ENCODE data around the gene CRK.

Gene CRK

DNA sequence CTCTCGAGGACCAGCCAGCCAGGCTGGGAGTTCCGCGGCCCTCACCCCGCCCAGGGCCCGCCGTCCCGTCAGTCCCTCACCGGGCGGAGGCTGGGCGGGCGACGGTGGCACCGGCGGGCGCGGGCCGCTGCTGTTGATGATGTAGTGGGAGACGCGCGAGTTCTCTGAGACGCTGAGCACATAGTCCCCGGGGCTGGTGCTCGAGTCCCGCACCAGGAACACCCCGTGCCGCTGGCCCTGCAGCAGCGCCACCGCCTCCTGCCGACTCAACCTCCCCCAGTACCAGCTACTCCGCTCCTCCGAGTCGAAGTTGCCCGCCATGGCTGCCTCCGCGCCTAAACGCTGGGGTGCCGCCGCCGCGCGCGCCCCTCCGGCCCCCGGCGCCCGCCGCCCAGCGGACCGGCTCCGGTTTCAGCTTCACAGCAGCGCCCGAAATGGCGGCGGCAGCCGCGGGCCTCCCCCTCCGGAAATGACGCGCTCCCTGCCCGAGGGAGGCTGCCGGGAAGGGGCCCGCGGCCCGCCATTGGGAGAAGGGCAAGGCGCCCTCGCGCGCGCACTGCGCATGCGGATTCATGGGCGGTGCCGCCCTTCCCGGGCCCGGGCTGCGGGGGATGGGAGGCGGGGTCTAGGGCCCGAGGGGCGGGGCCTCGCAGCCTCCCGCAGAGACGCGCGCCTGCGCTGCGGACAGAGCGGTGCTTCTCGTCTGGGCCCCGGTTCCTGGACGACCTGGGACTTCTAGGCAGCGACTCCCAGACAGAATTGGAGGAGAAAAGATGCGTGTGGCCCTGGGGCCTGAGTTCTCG, at the start of gene CRK:
TSS of gene CRK (minus strand) at position 436 of the 803 bp plus-strand sequence. CDS start at position 321, 115 bp downstream.
- peak; percentile 93 for FAIRE-seq
- peak; percentile 97 for DNase-seq (ENCODE audit: extremely low spot score, insufficient read length, low read depth)

DNA sequence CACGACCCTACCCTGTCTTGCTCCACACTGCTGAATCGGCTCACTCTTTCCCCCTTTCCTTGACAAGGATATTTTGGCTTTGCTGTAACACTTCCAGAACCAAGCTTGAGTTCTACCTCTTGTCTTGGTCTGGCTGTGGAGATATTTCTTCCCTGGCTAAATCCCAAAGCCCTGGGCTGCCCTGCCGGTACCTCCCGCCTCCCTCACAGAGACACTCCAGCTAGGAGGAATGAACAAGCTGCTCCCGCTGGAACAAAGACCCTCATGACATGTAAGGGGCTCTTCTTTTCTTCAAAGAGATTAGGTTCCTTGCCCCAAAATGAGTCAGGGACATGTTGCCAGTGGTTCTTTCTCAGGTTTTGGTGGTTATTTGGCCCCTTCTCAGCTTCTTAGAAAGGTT, 49.6 kb upstream of the CRK start:
- FAIRE-seq, result no peak
- DNase-seq (ENCODE audit: extremely low spot score, insufficient read length, low read depth), result no peak

DNA sequence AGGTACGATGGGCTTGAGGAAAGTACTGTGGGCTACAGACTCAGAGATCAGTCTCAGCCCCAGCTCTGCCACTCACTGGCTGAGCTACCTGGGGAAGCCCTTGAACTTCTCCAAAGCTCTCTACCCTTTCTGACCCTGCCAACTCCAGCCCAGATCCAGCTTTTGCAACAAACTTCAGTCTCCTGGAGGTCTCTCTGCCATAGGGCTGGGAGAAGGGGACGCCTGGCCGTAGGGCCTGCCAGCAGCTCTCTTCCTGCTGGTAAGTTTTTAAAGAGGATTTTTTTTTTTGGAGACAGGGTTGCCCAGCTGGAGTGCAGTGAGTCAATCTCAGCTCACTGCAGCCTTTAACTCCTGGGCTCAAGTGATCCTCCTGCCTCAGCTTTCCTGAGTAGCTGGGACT, 48.8 kb upstream of the CRK start:
- DNase-seq (ENCODE audit: extremely low spot score, insufficient read length, low read depth), result no peak
- no peak for FAIRE-seq

DNA sequence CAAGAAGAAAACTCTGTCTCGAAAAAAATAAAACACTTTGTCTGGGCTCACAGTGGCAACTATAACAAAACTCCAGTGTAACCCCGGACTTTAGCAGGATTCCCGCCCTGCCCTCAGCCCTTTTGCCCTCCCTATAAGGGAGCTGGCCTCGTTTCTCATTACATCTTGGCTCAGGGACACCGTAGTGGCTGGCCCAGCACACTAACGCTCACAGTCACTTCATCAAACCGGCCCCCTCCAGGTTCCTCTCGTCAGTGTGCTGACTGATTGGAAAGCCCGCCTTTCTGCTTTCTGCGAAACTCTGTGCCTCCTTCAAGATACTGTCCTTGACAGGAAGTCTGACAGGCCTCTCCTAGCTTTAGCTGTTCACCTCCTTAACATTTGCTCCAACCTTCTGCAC, 47.7 kb upstream of the CRK start:
- no peak for FAIRE-seq

DNA sequence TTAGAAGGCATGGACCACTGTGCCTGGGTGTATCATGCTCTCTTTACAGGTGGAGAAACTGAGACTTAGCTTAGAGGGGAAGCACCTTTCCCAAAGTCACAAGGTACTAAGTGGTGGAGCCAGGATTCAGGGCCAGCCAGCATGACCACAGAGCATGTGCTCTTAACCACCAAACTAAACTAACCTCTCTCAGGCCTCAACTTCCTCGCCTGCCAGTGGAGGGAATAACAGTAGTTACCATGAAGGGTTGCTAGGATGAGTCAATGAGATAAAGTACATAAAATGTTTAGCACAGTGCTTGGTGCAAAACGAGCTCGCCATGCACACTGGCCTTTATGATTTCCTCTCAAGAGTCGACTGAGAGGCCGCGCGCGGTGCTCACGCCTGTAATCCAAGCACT, 42.8 kb upstream of the CRK start:
- DNase-seq (ENCODE audit: extremely low spot score, insufficient read length, low read depth) (no peak), FAIRE-seq (no peak)

More for the DNA sequence above, 47.7 kb upstream of the CRK start:
- DNase-seq (ENCODE audit: extremely low spot score, insufficient read length, low read depth), result no peak

DNA sequence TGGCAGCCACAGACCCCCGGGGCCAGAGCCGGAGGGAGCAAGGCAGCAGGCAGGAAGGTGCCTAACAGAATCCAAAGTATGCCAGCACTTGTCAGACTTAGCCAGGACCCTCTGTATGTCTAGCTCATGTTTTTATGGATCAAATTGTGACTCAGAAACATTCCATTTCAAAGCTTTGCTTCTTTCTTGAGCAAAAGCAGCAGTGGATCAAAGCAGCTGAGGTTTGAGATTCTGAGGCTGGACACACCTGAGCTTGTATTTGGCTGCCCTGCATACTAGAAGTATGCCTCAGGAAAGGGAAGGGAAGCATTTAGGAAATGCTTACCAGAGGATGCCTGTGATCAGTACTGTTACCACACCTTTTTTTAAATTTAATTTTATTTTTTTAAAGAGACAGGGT, 42.2 kb upstream of the CRK start:
- DNase-seq (ENCODE audit: extremely low spot score, insufficient read length, low read depth) (no peak), FAIRE-seq (no peak)

DNA sequence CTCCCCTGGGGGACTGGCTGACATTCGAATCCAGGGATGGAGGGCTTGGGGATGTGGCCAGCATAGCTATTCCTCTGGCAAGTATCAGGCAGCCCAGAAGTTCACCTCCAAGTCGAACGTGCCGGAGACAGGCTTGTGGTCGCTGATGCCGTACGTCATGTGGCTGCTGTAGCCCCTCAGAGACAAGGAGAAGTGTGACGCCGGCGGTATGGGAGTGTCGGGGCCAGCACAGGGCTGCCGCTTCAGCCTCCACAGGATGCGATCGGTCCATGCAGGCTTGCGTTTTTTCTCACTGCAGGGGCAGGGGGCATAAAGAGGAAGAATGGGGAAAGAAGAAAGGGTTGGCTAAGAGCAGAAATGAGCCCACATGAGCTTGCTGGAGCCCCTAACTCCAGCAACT, 41.8 kb upstream of the CRK start:
- no peak for DNase-seq (ENCODE audit: extremely low spot score, insufficient read length, low read depth)
- FAIRE-seq, result no peak

DNA sequence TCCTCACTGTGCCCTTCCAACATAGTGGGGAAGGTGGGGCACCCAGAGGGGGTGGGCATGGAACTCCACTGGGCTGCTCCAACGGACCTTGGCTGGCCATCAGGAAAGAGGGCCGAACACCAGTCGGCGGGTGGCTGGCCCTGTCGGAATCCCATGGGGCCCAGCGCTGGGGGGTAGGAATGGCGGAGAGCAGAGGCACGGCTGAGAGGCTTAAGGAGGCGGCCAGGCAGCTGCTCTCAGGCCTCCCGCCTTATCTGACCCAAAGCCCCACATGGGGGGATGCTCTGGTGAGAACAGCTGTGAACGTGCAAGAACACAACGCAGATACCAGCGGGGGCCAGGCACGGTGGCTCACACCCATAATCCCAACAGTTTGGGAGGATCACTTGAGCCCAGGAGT, 40.8 kb upstream of the CRK start:
- no peak for DNase-seq (ENCODE audit: extremely low spot score, insufficient read length, low read depth)
- no peak for FAIRE-seq

DNA sequence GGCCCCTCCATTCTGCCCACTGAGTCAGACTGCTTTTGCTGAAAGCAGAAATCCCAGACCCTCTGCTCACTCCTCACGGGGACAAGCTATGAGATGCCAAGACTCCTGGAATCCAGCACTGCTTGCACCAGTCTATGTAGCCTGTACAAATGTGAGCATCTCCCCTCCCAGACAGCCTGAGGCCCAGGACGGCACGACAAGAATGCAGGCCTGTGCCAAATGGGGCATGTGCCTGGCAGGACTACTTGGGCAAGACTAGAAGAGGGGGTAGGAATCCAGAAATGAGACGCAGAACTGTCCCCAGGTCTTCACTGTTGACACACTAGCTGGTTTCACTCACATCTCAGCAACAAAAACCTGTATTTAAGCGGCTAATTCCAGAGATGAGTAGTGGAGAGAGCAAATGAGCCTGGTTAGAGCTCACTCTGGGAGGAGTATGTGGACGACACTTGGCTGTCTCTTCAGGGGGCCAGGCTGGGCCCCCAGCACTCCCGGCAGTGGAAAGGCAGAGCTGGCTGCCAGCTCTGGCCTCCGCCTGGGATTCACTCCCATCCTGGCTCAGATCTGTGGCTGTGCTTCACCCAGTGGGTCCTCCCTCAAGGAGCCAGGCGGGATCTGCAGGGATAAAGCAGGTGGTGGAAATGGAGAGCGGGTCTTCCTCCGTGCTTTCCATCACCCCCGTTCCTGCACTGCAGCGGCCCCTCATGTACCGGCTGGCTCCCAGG, 39.4 kb upstream of the CRK start:
- FAIRE-seq (no peak), DNase-seq (ENCODE audit: extremely low spot score, insufficient read length, low read depth) (no peak)

DNA sequence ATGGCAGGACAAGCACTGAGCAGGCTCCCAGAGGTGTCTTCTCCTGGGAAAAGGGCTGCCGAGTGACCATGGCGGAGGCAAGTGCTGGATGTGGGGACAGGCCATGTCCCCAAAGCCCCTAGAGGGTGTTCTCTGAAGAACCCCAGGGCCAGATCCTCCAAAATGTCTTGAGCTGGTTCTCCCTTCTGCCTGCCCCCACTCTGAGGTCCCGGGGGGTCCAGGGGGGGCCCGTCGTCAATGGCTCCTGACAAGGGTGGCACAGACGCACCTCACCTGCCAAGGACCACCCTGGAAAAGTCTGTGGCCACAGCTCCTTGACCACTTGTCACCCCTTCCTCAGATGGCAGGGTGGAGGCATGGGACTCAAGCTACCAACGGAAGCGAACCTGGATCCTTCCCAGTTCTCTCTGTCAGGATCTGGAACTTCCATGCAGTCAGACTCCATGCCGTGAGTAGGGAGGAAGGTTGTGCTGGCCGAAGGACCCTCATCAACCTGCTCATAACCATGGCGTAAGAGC, 38.8 kb upstream of the CRK start:
- FAIRE-seq (no peak), DNase-seq (ENCODE audit: extremely low spot score, insufficient read length, low read depth) (no peak)

DNA sequence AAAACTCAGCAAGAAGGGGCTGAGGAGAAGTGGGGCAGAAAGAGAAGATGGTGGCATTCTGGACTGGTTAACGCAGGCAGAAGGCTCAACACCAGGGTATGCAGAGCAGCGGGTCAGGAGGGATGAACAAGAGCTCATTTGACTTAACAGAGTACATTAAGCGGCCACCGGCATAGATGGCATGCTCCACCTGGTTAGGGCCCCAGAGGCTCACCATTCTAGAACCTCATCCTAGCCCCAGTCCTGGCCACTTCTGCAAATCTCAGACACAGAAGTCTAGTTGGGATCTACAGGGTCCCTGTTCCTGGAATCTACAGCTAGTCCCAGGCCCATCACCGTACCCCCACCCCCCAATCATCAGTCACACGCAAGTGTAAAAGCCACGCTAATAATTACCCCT, 38.2 kb upstream of the CRK start:
- FAIRE-seq (no peak), DNase-seq (ENCODE audit: extremely low spot score, insufficient read length, low read depth) (no peak)

DNA sequence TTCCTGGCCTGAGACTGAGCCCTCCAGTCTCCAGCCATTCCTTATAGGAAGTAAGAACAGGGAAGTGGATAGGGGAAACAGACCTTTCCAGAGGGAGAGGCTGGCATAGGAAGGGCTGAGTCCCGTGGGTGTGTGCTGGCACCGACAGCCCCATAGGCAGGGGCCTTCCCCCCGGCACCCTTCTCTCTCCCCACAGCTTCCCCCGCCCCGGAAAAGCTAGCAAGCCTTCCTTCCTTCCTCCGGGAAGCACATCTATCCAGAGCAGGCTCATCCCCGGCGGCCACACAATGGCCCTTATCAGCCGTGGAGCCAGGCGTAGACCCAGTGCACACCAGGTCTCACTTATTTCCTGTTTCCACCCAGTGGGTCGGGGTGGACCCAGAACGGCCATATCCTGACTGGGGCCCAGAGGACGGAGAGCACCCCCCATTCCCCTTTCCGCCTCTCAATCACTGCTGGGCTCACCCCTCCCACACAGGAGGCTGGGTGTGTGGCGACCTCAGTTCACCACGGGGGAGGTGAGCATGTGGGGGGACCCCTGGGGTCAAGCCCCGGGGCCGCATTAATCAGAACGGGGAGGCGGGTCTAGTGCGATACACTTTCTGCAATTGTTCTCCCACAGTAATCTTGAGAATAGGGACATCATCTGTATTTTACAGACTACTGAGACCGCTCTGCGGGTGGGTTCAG, 37.4 kb upstream of the CRK start:
- DNase-seq (ENCODE audit: extremely low spot score, insufficient read length, low read depth) (no peak), FAIRE-seq (no peak)

DNA sequence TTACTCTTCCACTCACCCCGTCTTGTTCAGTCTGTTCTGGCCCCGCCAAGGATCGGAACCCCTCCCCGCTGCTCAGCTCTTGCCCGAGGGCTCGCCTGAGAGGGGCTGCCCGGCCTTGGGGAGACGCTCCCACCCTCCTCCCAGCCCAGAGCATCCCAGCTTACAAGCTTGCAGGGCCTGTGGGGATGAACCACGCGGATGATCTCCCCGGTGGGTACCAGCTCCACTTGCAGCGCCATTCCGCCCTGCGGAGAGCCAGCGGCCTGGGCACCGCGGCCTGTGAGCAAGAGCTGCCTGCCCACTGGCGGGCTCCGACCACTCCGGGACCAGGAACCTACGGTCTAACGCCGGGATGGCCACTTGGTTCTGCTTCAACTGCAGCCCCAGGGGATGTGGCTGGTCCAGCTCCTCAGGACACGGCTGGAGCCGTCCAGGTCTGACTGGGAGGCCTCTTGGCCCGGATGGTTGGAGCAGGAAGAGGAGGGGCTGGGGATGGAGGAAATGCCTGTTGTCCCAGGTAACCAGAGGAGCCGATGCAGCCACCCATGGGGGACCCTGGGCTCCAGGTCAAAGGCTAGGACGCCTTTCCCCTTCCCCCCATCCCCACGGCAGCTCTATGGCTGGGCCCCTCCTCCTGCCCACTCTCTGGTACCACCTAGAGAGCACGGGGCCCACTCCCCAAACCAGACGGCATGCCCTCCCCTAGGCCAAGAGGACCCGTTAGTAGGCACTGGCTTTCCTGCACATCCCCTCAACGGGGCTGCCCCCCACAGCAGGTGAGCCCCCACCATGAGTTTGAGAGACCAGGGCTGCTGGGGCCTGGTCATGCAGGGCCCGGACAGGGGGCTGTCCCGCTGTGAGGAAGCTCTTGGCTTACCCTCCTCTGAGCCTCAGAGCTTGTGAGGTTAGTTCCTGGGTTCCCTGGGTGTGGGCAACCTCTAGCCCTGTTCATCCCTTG, 36.5 kb upstream of the CRK start, which contains the start of gene MYO1C:
TSS of gene MYO1C (minus strand) at position 438 of the 958 bp plus-strand sequence. CDS start at position 239, 199 bp downstream.
- no peak for DNase-seq (ENCODE audit: extremely low spot score, insufficient read length, low read depth)
- FAIRE-seq, result no peak

DNA sequence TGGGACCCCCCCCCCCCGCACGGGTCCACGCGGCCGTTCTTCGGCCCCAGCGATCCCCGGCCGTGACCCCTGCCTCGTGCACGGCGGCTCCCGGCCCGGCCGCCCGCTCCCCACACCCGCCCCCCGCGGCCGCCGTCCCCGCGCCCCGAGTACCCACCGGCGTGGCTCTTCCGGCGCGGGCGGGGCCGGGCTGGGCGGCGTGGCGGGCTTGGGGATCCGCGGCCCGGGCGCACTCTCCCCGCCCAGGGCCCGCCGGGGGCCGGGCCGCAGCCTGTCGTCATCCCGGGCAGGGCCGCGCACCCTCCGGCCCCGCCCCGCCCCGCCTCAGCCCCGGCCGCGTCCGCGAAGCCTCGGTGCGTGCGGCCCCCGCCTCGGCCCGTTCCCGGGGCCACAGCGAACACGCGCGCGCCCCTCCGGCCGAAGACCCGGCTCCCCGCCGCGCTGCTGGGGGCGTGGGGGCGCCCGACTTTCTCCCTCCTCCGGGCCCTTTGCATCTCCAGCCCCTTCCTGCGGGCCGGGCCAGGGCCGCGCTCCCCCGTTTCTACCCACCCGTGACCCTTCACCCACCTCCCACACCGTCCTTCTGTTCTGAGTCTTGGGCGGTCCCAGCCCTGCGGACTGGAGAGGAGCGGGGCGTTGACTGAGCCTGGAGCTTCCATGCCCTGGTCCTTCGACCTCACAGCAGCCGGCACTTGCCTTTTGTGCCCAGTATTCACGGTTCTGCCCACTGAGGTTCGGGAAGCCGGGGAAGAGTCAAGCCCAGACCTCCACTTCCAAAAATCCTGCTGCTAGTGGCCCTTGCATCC, 35.6 kb upstream of the CRK start:
- DNase-seq (ENCODE audit: extremely low spot score, insufficient read length, low read depth) (peak; percentile 75), FAIRE-seq (no peak)

DNA sequence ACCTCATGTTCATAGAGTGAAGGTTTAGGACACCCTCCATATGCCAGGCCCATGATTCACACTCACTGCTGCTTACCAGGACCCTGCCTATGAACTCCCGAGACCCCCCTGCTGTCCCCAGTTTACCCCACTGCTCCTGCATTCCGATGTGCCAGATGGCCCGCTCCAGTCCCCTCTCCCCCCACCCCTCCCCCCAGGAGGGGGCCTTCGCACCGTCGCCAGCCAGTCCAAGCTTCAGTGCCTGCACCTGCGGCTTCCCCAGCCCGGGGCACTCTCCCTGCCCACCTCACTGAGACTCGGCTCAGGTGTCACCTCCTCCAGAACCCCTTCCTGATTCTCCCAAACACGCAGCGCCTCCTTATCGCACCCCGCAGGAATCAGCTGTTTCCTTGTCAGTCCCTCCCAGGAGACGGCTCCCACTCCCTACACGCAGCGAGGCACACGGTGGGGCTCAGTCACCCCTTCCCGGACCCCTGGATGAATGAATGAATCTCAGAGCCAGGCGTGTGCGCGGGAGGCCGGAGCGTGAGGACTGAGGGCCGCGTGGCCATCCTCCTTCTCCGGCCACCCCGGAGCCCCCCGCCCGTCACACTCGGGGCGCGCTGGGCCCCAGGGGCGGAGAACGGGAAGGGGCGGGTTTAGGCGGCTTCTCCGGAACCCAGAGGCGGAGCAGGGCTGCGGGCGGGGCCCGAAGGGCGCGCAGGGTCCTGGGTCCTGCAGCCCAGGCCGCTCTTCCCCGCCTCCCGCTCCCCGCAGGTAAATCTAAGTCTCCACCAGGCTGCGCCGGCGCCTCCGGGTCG, 34.8 kb upstream of the CRK start:
- no peak for DNase-seq (ENCODE audit: extremely low spot score, insufficient read length, low read depth)

DNA sequence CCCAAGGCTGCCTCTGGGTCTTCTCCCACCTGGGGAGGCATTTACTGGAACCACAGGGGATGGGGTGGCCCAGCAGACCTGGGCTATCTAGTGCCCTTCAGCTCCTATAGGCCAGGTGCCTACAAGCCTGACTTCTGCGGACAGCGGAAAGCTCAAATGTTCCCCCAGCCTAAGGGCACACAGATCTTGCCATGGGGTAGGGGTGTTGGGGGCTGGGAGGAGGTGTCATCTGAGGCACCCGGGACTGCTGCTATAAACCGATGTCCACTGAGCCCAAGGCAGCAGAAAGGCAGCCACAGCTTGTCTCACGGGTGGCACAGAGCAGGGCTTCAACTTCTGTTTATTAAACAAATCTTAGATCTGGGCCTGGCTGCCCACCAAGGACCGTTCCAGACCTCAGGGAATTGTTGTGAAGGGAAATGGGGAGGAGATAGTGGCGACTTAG, 32.8 kb upstream of the CRK start:
- FAIRE-seq (no peak), DNase-seq (ENCODE audit: extremely low spot score, insufficient read length, low read depth) (no peak)

More for the DNA sequence above, 34.8 kb upstream of the CRK start:
- FAIRE-seq, result peak; percentile 38

DNA sequence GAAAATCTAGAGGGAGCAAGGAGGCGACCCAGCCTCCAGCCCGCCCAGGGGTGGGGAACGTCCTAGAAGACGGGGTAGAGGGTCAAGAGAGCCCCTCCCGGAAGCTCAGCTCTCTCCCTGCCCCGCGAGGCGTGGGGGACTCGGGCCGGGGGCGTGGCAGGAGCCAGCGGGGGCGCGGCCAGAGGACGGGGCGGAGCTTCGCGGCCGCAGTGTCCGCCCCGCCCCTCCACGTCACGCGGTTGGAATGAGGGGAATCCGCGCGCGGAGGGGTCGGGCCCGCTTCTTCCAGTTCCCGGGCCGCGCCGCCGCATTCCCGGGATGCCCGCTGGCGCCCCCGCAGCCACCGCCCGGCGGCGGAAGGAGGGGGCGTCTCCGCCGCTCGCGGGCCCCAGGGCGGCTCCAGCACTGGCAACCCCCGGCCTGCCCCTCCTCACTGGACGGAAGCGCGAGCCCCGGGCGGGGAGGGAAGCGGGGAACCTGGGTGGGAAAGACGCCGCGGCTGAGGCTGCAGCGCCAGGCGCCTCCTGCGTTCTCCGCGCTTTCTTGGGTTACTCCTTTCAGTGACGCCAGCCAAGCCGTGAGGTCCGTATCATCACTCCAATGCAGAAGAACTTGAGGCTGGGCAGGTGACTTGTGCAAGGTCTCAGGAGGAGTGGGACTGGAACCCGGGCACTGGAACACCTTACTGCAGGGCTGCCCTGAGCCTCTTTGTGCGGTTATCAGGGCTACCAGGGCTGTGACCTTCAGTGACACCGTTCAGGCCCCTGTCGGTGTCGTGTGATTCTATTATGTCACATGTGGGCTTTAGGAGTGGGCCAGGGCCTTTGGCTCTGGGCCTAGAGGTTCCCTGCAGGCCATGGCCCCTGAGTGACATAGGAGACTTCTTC, 32.1 kb upstream of the CRK start:
- FAIRE-seq (peak; percentile 90), DNase-seq (ENCODE audit: extremely low spot score, insufficient read length, low read depth) (no peak)
